ENCODE data around the gene SLC6A17.

Gene SLC6A17

DNA sequence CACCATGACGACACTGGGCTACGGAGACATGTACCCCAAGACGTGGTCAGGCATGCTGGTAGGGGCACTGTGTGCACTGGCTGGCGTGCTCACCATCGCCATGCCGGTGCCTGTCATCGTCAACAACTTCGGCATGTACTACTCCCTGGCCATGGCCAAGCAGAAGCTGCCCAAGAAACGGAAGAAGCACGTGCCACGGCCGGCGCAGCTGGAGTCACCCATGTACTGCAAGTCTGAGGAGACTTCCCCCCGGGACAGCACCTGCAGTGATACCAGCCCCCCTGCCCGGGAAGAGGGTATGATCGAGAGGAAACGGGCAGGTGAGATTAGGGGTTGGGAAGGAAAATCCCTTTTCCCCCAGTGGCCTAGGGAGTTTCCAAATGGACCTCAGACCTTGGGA, 73.3 kb downstream of the SLC6A17 start:
- no peak for ATAC-seq
- TF ChIP-seq, protein P1, sequence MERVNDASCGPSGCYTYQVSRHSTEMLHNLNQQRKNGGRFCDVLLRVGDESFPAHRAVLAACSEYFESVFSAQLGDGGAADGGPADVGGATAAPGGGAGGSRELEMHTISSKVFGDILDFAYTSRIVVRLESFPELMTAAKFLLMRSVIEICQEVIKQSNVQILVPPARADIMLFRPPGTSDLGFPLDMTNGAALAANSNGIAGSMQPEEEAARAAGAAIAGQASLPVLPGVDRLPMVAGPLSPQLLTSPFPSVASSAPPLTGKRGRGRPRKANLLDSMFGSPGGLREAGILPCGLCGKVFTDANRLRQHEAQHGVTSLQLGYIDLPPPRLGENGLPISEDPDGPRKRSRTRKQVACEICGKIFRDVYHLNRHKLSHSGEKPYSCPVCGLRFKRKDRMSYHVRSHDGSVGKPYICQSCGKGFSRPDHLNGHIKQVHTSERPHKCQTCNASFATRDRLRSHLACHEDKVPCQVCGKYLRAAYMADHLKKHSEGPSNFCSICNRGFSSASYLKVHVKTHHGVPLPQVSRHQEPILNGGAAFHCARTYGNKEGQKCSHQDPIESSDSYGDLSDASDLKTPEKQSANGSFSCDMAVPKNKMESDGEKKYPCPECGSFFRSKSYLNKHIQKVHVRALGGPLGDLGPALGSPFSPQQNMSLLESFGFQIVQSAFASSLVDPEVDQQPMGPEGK (CRISPR knock-in tag; IDR thresholded peaks at IDR 0.05; ENCODE audit: borderline replicate concordance), result no peak
- TF ChIP-seq SNAI2 (CRISPR knock-in tag; IDR thresholded peaks at IDR 0.05), result no peak
- no peak for TF ChIP-seq ZFP30 (CRISPR knock-in tag; IDR thresholded peaks at IDR 0.05)
- TF ChIP-seq TOX (CRISPR knock-in tag; IDR thresholded peaks at IDR 0.05; ENCODE audit: borderline replicate concordance), result no peak
- no peak for TF ChIP-seq ZNF70 (CRISPR knock-in tag; IDR thresholded peaks at IDR 0.05)
- TF ChIP-seq PPARA (CRISPR knock-in tag; IDR thresholded peaks at IDR 0.05; ENCODE audit: borderline replicate concordance), result no peak
- TF ChIP-seq, protein P2, sequence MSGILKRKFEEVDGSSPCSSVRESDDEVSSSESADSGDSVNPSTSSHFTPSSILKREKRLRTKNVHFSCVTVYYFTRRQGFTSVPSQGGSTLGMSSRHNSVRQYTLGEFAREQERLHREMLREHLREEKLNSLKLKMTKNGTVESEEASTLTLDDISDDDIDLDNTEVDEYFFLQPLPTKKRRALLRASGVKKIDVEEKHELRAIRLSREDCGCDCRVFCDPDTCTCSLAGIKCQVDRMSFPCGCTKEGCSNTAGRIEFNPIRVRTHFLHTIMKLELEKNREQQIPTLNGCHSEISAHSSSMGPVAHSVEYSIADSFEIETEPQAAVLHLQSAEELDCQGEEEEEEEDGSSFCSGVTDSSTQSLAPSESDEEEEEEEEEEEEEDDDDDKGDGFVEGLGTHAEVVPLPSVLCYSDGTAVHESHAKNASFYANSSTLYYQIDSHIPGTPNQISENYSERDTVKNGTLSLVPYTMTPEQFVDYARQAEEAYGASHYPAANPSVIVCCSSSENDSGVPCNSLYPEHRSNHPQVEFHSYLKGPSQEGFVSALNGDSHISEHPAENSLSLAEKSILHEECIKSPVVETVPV (CRISPR knock-in tag; IDR thresholded peaks at IDR 0.05), result no peak
- no peak for TF ChIP-seq BACH2 (CRISPR knock-in tag; IDR thresholded peaks at IDR 0.05; ENCODE audit: borderline replicate concordance)
- no peak for TF ChIP-seq ARNTL (CRISPR knock-in tag; IDR thresholded peaks at IDR 0.05; ENCODE audit: borderline replicate concordance, low read depth)
- no peak for TF ChIP-seq OSR1 (CRISPR knock-in tag; IDR thresholded peaks at IDR 0.05)
- TF ChIP-seq, protein P3, sequence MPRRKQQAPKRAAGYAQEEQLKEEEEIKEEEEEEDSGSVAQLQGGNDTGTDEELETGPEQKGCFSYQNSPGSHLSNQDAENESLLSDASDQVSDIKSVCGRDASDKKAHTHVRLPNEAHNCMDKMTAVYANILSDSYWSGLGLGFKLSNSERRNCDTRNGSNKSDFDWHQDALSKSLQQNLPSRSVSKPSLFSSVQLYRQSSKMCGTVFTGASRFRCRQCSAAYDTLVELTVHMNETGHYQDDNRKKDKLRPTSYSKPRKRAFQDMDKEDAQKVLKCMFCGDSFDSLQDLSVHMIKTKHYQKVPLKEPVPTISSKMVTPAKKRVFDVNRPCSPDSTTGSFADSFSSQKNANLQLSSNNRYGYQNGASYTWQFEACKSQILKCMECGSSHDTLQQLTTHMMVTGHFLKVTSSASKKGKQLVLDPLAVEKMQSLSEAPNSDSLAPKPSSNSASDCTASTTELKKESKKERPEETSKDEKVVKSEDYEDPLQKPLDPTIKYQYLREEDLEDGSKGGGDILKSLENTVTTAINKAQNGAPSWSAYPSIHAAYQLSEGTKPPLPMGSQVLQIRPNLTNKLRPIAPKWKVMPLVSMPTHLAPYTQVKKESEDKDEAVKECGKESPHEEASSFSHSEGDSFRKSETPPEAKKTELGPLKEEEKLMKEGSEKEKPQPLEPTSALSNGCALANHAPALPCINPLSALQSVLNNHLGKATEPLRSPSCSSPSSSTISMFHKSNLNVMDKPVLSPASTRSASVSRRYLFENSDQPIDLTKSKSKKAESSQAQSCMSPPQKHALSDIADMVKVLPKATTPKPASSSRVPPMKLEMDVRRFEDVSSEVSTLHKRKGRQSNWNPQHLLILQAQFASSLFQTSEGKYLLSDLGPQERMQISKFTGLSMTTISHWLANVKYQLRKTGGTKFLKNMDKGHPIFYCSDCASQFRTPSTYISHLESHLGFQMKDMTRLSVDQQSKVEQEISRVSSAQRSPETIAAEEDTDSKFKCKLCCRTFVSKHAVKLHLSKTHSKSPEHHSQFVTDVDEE (CRISPR knock-in tag; IDR thresholded peaks at IDR 0.05), result no peak
- TF ChIP-seq, protein P4, sequence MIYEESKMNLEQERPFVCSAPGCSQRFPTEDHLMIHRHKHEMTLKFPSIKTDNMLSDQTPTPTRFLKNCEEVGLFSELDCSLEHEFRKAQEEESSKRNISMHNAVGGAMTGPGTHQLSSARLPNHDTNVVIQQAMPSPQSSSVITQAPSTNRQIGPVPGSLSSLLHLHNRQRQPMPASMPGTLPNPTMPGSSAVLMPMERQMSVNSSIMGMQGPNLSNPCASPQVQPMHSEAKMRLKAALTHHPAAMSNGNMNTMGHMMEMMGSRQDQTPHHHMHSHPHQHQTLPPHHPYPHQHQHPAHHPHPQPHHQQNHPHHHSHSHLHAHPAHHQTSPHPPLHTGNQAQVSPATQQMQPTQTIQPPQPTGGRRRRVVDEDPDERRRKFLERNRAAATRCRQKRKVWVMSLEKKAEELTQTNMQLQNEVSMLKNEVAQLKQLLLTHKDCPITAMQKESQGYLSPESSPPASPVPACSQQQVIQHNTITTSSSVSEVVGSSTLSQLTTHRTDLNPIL (CRISPR knock-in tag; IDR thresholded peaks at IDR 0.05; ENCODE audit: low read depth), result no peak
- TF ChIP-seq TCF4 (CRISPR knock-in tag; IDR thresholded peaks at IDR 0.05; ENCODE audit: borderline replicate concordance), result no peak
- no peak for TF ChIP-seq ZFP3 (CRISPR knock-in tag; IDR thresholded peaks at IDR 0.05)
- TF ChIP-seq GLIS3 (CRISPR knock-in tag; IDR thresholded peaks at IDR 0.05), result no peak
- TF ChIP-seq ZNF8 (CRISPR knock-in tag; IDR thresholded peaks at IDR 0.05), result no peak
- TF ChIP-seq ZC3H10 (CRISPR knock-in tag; IDR thresholded peaks at IDR 0.05), result no peak

DNA sequence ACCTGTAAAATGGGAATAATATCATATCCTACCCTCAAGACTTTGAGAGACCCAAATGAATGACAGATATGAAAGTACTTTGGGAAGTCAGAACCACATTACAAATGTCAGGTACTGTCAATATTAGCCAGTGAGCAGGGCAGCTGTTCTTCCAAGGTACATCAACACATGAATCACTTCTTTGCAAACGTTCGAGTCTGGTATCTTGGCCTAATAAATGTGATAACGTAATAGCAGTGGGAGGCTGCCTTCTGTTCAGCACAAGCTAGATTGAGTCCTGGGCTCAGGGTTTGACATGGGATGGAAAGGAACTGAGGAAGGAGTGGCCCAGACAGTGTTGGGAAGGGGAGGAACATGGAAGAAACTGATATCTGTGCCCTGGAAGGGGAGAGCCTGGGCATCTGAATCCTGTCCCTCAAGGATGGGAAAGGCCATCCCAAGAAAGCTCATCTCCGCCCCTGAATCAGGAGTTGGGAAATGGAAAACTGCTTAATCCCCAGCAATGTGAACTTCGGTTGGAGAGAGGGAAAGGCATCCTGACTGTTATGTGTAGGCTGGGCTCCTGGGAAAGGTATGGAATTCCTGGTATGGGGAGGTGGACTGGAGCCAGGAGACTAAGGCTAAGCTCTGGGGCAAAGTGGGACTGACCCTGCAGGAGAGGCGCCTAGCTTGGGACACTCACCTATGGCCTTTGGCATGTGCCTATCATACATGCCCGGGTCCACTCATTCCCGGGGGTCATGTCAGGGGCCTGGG, 74.1 kb downstream of the SLC6A17 start:
- TF ChIP-seq, protein P1 (CRISPR knock-in tag; IDR thresholded peaks at IDR 0.05; ENCODE audit: borderline replicate concordance), result no peak
- TF ChIP-seq ZNF70 (CRISPR knock-in tag; IDR thresholded peaks at IDR 0.05), result no peak
- no peak for TF ChIP-seq CSDC2 (CRISPR knock-in tag; IDR thresholded peaks at IDR 0.05)
- TF ChIP-seq GLIS3 (CRISPR knock-in tag; IDR thresholded peaks at IDR 0.05), result no peak
- no peak for TF ChIP-seq BACH2 (CRISPR knock-in tag; IDR thresholded peaks at IDR 0.05; ENCODE audit: borderline replicate concordance)
- TF ChIP-seq, protein P3 (CRISPR knock-in tag; IDR thresholded peaks at IDR 0.05), result no peak
- no peak for ATAC-seq
